Keratinocyte (primary cell): ENCODE measurements around the gene MOB3B.

Experiments used
- CTCF ChIP-seq, 3 experiments: IDR thresholded peaks in 1 of 3; conservative IDR thresholded peaks in 1 of 3; optimal IDR thresholded peaks in 1 of 3; 2 replicates in 2 of 3; 3 replicates in 1 of 3; pipeline versions ENCODE3 to v1.5.1; 2011; ENCODE audit warnings: low read length in 3 of 3, mild to moderate bottlenecking in 3 of 3, moderate library complexity in 2 of 3, control low read depth in 1 of 3, inconsistent platforms in 1 of 3; ENCODE audit not compliant: insufficient read depth in 2 of 3; ENCODE audit errors: extremely low read depth in 1 of 3
- EZH2 ChIP-seq: IDR thresholded peaks from one replicate; pipeline ENCODE4 v1.6.1; 2012; ENCODE audit warnings: inconsistent platforms, mild to moderate bottlenecking, low read length, moderate library complexity

GRCh38 chr9:27429917-27430316 lies 99.7 kb downstream of the MOB3B start:
- no peak for TF ChIP-seq EZH2
- TF ChIP-seq CTCF (optimal IDR thresholded peaks at IDR 0.05 in 1 of 3, IDR thresholded peaks at IDR 0.05 in 1 of 3, conservative IDR thresholded peaks at IDR 0.05 in 1 of 3; ENCODE audit: extremely low read depth in 1 of 3, insufficient read depth in 2 of 3, low read length in 3 of 3) = no peak
